LNCAP (cell line): Measurements from ENCODE around the gene CPEB3.

Experiments used
- TF ChIP-seq, protein P1 (sequence below): fragments of 450-650 bp; IDR thresholded peaks from 2 replicates; pipeline ENCODE4 v1.5.1; 2017; ENCODE audit warnings: mild to moderate bottlenecking

CPEB3 gene

GRCh38 chr10:92263396-92263795 is 27.5 kb downstream of the CPEB3 start:
- TF ChIP-seq, protein P1, sequence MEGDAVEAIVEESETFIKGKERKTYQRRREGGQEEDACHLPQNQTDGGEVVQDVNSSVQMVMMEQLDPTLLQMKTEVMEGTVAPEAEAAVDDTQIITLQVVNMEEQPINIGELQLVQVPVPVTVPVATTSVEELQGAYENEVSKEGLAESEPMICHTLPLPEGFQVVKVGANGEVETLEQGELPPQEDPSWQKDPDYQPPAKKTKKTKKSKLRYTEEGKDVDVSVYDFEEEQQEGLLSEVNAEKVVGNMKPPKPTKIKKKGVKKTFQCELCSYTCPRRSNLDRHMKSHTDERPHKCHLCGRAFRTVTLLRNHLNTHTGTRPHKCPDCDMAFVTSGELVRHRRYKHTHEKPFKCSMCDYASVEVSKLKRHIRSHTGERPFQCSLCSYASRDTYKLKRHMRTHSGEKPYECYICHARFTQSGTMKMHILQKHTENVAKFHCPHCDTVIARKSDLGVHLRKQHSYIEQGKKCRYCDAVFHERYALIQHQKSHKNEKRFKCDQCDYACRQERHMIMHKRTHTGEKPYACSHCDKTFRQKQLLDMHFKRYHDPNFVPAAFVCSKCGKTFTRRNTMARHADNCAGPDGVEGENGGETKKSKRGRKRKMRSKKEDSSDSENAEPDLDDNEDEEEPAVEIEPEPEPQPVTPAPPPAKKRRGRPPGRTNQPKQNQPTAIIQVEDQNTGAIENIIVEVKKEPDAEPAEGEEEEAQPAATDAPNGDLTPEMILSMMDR = no peak

- TF ChIP-seq, protein P1 = no peak
Measured at GRCh38 chr10:92248566-92248965, 42.3 kb downstream of the CPEB3 start.

- TF ChIP-seq, protein P1 = no peak
Measured at GRCh38 chr10:92244796-92245195, 46.1 kb downstream of the CPEB3 start.

- TF ChIP-seq, protein P1 = no peak
Measured at GRCh38 chr10:92242910-92243671, 47.8 kb downstream of the CPEB3 start.

- TF ChIP-seq, protein P1 = no peak
Measured at GRCh38 chr10:92242380-92242779, 48.5 kb downstream of the CPEB3 start.

DNA sequence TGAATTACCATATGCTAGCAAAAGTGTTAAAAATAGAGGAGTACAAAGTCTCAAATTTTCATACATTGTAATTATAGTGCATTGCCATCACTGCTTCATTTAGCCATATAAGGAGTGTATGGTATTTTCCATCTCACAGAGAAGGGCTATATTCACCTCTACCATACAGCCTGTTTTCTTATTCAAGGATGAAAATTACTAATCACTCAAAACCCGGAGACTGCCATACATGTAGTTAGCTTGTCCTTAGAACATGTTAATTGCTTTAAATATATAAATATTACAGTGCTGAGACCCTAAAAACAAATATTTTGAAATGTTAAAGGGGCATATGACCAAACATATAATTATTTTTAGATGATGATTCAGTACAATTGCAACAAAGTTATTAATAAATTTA is 49.4 kb downstream of the CPEB3 start:
- TF ChIP-seq, protein P1 = no peak

GRCh38 chr10:92241158-92241500 is 49.7 kb downstream of the CPEB3 start:
- TF ChIP-seq, protein P1 = no peak
